DND-41 (cell line): Measurements from ENCODE around the gene MED12L.

Experiments
- CTCF ChIP-seq: IDR thresholded peaks from 2 replicates; pipeline ENCODE4 v1.5.1; 2012; ENCODE audit warnings: borderline replicate concordance, low read length, moderate library complexity, mild to moderate bottlenecking; ENCODE audit not compliant: poor library complexity, severe bottlenecking; ENCODE audit errors: extremely low read depth
- EZH2 ChIP-seq: IDR thresholded peaks from 3 replicates; pipeline ENCODE4 v1.6.1; 2012; ENCODE audit warnings: borderline replicate concordance, low read depth, mild to moderate bottlenecking, moderate library complexity, low read length, inconsistent platforms; ENCODE audit not compliant: severe bottlenecking

GRCh38 chr3:151407928-151408327 is 322.5 kb downstream of the MED12L start:
- TF ChIP-seq CTCF (no peak), EZH2 (no peak)
